SKM-1 (cell line): ENCODE measurements around the gene CENPB.
"Not testable (repeated sequence)": the region's sequence is repeated elsewhere in the genome, so short reads cannot be mapped to it uniquely, and the experiment has no call there.

Experiments
- DNase-seq: peaks from one replicate; lab custom pipeline; 2025; ENCODE audit not compliant: unreplicated experiment; lab: John Stamatoyannopoulos, UW

The CENPB gene, protein sequence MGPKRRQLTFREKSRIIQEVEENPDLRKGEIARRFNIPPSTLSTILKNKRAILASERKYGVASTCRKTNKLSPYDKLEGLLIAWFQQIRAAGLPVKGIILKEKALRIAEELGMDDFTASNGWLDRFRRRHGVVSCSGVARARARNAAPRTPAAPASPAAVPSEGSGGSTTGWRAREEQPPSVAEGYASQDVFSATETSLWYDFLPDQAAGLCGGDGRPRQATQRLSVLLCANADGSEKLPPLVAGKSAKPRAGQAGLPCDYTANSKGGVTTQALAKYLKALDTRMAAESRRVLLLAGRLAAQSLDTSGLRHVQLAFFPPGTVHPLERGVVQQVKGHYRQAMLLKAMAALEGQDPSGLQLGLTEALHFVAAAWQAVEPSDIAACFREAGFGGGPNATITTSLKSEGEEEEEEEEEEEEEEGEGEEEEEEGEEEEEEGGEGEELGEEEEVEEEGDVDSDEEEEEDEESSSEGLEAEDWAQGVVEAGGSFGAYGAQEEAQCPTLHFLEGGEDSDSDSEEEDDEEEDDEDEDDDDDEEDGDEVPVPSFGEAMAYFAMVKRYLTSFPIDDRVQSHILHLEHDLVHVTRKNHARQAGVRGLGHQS

GRCh38 chr20:3786665-3787323, at the start of gene CENPB:
Gene CENPB (minus strand): TSS chr20:3786740. CDS start chr20:3786483, 257 bp downstream.
- no peak for DNase-seq

DNA sequence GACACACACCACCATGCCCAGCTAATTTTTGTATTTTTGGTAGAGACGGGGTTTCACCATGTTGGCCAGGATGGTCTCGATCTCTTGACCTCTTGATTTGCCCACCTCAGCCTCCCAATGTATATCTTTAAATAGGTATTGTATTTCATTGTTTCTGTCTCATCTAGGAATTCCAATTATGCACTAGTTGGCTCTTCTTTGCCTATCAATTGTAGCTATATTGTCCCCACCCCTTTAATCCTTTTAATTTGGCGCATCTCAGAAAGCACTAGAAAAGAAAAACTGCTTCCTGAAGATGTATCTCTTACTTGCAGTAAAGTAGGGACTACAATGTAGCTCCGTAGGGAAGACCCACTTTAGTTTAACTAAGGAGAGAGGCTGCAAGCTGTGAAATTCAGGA, 49.6 kb upstream of the CENPB start:
- DNase-seq = no peak

- not testable (repeated sequence) for DNase-seq
Measured at GRCh38 chr20:3829891-3830290, 43.4 kb upstream of the CENPB start.

GRCh38 chr20:3828798-3829197, 42.3 kb upstream of the CENPB start:
- DNase-seq = no peak

DNA sequence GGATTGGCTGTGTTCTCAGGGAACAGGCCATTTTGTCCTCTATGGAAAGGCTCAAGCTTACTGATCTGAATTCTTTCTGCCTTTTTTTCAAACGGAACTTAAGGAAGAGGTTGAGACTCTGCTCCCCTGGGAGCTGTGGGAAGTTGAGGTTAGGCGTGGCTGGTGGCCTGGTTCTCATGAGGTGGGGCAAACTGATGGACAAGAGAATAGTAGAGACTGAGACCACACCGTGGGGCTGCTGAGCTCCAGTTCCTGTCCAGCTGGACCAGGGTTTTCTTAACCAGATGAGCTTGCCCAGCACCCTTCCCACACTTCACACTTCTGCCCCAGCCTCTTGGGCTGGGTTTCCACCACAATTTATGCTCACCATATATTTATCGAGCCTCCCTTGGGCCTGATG, 39.9 kb upstream of the CENPB start:
- DNase-seq = no peak

- no peak for DNase-seq
Measured at GRCh38 chr20:3825526-3825925, 39.0 kb upstream of the CENPB start.

- no peak for DNase-seq
Measured at GRCh38 chr20:3823881-3824280, 37.3 kb upstream of the CENPB start.

GRCh38 chr20:3821996-3822395, 35.5 kb upstream of the CENPB start:
- no peak for DNase-seq

DNA sequence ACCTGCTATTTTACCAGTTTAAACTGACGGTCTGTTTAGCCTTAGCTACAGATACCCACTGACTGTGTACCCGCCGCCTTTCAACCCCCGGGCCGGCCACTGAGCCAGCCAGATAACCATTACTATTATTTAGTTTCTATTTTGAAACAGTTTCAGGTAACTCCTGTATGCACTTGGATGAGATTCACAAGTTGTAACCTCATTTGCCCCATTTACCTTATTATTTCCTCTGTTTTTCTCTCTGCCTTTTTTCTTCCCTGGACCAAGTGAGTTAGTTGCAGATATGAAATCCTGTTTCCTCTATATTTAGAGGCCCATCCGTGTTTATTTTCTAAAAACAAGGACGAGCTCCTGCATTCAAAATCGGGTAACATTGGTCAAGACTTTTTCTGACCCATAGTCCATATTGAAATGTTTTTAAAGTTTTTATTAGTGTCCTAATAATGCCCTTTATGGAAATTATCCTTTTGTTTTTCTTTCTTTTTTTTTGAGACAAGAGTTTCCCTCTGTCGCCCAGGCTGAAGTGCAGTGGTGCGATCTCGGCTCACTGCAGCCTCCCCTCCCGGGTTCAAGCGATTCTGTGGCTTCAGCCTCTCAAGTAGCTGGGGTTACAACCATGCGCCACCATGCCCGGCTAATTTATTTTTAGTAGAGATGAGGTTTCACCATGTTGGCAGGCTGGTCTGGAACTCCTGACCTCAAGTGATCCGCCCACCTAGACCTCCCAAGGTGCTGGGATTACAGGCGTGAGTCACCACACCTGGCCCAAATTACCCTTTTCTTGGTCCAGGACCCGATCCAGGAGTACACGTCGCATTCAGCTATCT, 34.6 kb upstream of the CENPB start:
- no peak for DNase-seq

GRCh38 chr20:3820048-3820900, 33.7 kb upstream of the CENPB start, which contains the start of gene AP5S1:
Gene AP5S1 (plus strand): TSS chr20:3820547. CDS start chr20:3822118, 1,571 bp downstream.
- DNase-seq = peak; percentile 57

GRCh38 chr20:3819411-3820047, 33.0 kb upstream of the CENPB start:
- DNase-seq = no peak

GRCh38 chr20:3818155-3819151, 31.9 kb upstream of the CENPB start:
- DNase-seq = peak; percentile 7

DNA sequence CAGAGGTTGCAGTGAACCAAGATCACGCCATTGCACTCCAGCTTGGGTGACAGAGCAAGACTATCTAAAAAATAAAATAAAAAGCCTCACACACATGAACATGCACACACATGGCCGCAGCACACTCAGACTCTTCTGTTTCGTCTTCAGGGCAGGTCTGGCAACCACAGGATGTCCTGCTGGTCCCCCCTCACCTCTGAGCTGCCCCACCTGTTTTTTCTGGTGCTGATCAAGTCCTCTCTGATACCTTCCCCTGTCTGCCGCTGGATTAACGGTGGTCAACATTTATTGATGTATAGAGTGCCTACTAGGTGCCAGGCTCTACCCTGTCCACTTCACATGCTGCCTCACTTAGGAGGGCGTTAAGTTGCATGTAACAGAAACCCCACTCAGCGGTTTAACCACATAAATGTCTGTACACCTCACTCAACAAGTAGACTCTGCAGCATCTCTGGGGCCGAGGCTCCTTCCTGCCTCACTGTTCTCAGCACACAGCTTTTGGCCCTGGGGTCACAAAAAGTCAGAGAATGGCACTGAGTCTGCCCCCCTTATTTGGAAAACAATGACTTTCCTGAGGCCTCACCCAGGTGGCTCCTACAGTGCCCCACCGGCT, 29.3 kb upstream of the CENPB start:
- DNase-seq = no peak

DNA sequence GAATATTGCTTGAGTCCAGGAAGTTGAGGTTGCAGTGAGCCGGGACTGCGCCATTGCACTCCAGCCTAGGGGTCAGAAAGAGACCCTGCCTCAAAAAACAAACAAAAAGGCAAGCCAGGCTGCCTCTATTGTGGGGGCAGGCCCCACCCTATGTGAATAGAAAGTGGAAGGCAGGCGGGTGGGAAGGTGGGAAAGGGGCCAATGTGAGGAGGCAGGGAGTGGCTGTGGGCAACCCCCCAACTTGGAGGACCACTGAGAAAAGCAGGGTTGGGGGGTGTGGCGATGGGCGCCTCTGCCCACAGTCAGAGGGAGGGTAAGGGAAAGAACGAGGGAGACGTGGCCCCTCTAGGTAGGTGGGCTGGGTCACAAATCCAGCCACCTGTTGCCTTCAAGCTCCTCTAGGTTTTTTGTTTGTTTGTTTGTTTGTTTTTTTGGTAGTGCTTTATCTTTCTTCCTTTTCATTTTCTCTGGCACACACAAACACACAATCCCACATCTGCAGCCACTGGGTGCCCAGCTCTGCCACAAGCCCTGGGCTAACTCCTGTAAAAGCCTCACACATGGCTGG, 28.5 kb upstream of the CENPB start:
- no peak for DNase-seq

DNA sequence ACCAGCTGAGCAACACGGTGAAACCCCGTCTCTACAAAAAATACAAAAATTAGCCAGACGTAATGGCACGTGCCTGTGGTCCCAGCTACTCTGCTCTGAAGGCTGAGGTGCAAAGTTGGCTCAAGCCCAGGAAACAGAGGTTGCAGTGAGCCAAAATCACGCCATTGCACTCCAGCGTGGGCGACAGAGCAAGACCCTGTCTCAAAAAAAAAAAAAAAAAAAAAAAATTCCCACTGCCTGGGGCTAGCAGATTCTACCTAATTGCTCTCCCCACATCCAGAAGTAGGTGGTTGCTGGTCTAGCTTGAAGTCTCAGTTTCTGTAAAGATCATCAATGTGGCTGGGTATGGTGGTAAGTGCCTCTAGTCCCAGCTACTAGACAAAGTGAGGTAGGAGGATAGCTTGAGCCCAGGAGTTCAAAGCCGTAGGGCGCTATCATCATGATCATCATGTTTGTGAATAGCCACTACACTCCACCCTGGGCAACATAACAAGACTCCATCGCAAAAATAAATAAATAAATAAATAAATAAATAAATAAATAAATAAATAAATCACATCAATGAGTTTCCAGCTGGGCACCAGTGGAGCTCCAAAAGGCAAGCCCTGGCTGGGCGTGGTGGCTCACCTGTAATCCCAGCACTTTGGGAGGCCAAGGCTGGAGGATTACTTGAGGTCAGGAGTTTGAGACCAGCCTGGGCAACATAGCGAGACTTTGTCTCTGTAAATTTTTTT, 27.5 kb upstream of the CENPB start:
- DNase-seq = no peak

DNA sequence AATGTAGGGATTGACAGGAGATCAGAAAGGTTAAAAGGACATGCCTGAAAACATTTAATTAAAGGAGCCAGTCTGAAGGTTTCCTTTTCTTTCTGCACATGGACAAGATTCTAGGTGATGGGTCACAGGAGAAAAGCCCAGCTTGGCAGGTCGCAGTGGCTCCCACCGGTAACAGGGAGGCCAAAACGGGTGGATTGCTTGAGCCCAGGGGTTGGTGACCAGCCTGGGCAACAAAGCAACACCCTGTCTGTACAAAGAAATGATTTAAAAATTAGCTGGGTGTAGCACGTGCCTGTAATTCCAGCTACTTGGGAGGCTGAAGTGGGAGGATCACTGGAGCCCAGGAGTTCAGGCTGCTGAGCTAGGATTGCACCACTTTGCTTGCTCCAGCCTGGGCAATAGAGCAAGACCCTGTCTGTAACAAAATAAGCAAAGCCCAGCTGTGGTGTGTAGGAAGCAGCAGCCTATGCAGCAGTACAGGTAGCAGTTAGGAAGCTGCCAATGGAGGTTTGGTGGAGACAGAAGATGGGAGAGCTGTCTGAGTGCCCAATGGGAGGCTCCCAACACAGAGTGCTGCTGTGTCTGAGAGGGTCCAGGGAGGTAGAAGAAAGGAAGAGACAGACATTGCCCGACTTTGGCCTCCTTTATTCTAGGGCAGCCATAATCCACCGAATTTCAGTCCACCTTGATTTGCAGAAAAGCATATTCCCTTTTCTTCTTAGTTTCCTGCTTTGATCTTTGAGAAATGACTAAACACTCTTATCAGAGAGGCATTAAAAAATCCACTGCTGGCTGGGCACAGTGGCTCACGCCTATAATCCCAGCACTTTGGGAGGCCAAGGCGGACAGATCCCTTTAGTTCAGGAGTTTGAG, 26.7 kb upstream of the CENPB start:
- DNase-seq = no peak
